Right forelimb (tissue), 1 donor: ENCODE measurements around the gene OSGIN1.
"Not testable (repeated sequence)": the region's sequence is repeated elsewhere in the genome, so short reads cannot be mapped to it uniquely, and the experiment has no call there.

ENCODE experiments used
- DNase-seq: peaks from one replicate; pipeline ENCODE4 v3.0.0-alpha.2; 2018

The OSGIN1 gene

GRCh38 chr16:83926726-83927397 lies 26.2 kb upstream of the OSGIN1 start:
- DNase-seq, result peak; percentile 79

GRCh38 chr16:83928341-83929055 lies 24.5 kb upstream of the OSGIN1 start:
- DNase-seq, result no peak

DNA sequence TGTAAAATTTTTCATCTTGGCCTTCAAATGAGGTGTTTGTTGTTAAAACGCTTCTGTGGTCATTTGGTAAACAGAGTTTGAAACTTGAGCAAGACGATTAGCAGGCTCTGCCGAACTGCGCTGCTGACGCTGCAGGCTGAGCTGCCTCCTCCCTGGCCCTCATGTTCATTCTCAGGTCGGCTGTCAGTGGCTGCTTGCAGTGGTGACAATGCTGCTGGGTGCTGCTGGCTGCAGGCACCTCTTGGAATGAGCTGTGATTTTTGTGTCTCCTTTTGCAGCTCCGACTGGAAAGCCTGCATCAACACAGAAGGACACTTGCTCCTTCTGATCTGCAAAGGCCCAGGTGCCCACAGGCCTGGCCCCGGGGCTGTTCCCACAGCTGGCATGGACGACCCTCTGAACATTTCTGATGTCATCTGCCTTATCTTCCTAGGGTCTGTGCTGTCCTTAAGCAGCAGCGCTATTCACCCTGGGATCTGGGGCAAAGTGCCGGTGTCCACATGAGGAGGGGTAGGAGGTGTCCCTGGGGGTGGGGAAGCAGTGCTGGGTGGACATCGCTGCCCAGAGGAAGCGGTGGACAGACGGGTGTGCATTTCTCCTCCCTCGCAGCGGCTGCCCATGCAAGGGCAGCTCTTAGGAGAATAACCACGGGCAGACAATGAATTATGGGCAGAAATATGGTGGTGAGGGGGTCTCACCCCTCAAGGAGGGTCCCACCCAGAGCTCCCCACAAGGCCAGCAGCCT lies 23.1 kb upstream of the OSGIN1 start:
- DNase-seq, result no peak

DNA sequence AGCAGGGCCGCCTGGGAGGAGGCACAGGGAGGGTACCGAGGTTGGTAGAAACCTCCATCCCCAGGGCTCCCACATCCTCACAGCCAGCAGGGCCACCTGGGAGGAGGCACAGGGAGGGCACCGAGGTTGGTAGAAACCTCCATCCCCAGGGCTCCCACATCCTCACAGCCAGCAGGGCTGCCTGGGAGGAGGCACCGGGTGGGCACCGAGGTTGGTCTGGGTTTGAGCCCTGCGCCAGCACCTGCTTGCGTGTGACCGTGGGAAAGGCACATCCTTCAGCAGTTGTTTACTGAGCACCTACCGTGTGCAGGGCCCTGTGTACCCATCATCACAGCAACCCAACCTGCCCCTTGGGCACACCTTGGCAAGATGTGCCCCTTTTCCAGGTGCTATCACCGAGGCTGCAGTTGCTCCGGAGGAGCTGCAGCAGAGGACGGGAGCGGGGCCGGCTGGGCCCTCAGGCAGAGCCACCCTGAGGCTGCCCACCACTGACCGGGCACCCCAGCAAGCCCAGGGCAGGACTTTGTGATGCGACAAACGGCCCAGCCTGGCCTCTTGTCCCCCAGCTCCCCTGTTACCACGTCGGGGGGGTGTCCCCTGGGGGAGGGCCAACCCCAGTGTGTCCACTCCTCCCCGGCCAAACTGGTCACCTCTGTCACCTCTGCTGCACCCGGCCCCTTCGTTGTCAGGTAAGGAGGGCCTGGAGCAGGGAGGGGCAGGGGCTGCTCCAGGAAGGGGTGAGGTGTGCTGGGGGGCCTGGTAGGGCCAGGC lies 22.1 kb upstream of the OSGIN1 start:
- DNase-seq, result no peak

GRCh38 chr16:83931556-83931955 lies 21.5 kb upstream of the OSGIN1 start:
- no peak for DNase-seq

DNA sequence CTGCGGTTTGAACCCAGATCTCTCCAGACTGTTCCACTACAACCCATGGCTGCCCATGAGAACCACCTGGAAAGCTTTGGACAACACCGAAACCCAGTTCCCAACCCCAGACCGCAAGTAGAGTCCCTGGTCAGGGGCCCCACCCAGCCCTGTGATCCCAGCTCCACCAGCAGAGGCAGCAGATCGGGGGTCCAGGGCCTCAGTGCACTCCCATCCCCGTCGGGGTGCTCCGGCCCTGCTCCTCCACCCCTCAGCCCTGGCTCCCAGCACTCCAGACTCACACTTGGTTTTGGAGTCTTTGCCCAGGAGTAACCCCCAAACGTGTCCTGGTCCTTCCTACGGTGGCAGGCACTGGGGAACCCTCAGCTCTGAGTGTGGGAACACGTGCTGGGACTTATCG lies 20.7 kb upstream of the OSGIN1 start:
- no peak for DNase-seq

GRCh38 chr16:83932955-83933673 lies 19.9 kb upstream of the OSGIN1 start:
- no peak for DNase-seq

DNA sequence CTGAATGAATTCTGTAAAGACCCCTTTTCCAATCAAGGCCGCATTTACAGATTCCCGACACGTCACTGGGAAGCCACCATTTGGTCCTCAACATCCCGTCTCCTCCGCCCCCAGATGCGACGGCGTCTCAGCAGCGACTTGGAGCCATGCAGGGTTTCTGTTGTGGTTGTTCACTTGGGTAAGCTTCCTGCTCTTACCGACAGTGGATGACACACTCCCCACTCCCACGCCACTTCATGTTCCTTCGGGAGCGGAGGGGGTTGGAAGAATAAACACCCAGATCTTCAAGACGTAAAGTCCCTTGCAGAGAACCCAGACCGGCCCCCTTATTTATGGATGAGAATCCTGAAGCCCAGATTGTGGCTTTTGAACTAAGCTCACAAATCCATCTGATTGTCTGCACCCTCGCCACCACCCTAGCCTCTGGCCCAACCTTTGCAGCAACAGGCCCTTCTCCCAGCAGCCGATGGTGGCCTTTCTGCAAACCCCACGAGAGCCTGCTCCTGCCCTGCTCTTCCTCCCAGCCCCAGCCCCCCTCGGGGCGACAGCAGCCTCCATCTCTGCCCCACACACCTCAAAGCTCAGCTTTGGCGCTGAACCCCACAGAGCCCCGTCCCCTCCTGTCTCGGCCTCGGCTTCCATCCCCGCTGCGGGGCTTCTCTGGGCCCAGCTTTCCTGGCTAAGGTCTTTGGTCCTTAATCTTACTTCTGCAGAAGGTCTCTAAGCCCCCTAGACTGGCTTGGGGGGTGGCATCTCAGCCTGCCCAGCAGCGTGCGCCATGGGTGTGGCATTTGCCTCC lies 19.0 kb upstream of the OSGIN1 start:
- no peak for DNase-seq

GRCh38 chr16:83934684-83934977 lies 18.4 kb upstream of the OSGIN1 start:
- no peak for DNase-seq

- no peak for DNase-seq
Observed at GRCh38 chr16:83935005-83935857, 17.8 kb upstream of the OSGIN1 start.

- DNase-seq, result no peak
Observed at GRCh38 chr16:83935858-83936255, 17.2 kb upstream of the OSGIN1 start.

DNA sequence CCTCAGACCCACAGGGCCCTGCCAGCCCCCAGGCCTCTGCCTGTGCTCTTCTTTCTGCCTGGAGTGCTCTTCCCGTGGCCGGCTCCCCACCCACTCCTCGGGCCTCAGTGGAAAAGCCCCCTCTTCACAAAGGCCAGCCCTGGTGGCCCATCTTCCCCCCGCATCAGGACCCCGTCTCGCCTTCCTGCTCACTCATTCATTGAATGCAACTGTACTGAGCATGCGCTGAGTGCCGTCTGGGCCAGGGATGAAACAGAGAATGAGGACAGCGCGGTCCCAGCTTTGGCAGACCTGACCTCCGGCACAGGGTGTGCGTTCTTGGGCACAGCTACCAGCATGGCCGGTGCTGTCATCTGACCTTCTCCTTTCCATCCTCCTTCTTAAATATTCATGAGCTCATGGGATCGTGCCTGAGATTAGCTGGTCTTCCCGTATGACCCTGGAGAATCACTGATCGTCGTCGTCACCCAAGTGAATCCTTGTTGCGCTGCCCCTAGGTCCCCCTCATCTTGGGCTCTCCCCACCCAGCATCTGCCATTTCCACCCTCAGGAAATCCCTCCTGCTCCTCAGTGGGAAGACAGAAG lies 16.4 kb upstream of the OSGIN1 start:
- DNase-seq, result no peak

DNA sequence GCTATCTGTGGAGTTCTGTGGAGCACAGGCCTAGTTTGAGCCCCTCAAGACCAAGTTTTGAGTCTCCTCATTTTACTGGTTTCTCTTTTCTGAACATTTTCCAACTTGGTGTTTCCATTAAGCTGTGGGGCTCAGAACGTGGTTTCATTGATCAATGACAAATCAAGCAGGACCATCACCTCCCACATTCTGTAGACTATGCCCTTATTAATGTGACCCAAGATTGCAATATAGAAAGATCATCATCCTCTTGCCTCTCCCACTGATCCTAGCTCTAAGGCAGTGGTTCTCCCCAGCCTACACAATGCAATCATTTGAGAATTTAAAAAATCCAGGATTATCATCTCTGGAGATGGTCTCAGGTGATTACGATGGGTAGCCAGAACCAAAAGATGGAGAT lies 15.8 kb upstream of the OSGIN1 start:
- no peak for DNase-seq

- DNase-seq, result no peak
Observed at GRCh38 chr16:83937922-83938885, 14.8 kb upstream of the OSGIN1 start.

DNA sequence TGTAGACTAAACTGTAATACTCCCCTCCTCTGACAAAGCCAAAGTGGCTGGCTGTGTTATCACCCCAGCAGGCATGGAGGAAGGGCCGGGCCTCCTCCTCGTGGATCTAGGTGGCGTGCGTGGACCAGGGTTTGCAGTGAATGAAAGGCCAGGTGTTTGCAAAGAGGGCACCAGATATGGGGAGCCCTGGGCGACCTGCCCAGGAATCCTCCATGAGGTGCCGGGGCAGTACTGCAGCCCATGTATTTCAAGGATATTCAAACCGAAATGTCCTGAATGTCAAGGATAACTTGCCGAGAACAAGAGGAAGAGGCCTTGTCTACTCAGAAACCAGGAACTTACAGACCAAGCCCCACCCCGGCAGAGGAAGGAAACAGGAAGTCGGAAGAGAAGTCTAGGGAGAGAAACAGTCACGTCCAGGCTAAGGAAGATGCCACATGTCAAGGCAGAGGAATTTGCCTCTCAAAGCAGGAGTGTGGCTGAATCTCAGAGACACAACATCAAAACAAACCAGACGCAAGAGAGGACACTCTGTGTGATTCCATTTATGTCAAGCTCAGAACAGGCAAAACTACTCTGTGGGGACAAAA lies 13.7 kb upstream of the OSGIN1 start:
- DNase-seq, result no peak

GRCh38 chr16:83940119-83940518 lies 12.9 kb upstream of the OSGIN1 start:
- DNase-seq, result no peak

DNA sequence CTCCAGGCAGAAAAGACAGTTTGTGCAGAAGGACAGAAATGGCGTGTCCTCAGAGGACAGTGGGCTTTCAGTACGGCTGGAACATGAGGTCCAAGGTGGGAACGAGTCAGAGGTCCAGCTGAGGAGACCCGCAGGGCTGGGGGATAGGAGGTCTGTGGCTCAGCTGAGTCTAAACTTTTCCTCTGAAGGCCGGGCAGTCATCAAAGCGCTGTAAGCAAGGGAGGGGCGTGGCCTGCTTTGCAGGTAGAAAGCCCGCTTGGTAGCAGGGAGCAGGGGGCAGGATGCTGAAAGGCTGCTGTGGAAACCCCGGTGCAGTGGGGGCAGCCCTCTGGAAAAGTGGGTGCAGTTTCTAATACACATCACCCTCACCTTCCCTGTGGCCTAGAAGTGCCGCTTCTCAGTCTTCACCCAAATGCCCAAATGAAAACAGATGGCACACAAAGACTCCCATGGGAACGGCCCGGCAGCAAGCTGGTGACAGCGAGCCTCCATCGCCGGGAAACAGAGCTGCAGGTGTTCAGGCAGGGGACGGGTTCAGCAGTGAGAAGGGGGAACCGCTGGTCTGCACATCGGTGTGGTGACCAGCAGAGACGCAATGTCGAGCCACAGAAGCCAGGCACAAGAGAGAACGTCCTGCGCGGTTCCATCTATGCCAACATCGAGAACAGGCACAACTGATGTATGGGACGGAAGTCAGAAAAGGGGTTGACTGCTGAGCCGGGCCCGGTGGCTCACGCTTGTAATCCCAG lies 12.2 kb upstream of the OSGIN1 start:
- no peak for DNase-seq

DNA sequence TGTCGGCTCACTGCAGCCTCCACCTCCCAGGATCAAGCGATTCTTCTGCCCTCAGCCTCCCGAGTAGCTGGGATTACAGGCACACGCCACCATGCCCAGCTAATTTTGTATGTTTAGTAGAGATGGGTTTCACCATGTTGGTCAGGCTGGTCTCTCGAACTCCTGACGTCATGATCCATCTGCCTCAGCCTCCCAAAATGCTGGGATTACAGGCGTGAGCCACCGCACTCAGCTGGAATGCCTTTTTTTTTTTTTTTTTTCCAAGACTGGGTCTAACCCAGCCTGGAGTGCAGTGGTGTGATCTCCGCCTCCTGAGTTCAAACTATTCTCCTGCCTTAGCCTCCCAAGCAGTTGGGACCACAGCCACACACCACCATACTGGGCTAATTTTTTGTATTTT lies 11.5 kb upstream of the OSGIN1 start:
- DNase-seq, result not testable (repeated sequence)
